ENCODE data around the gene PIPOX. TPM values are rescaled to one million over a fixed set of nuclear protein-coding genes. Genes with fewer than 3 reads are reported as not detected.
"Not testable (repeated sequence)": the region's sequence is repeated elsewhere in the genome, so short reads cannot be mapped to it uniquely, and the experiment has no call there.

The PIPOX gene
- total RNA-seq, 1 experiment from 2014 or later, result 96.8 TPM

DNA sequence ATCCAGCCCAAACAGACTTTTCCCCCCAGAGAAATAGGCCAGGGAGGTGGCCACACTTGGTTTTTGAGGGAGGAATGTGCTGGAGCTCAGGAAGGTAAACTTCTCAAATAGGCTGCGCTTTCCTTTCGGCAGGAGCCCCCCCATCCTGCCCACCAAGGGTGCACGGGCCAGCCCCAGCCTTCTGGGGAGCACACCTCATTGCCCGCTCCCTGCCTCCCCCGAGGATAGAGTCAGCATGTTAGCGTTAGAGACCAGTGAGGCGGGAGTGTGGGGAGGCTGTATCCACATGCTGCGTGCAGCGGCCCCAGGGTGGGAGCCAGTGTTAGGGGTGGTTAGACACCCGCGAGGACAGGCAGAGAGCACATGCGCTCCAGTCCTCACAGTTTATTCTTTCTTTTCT, 42.3 kb downstream of the PIPOX start:
- H3K4me1 ChIP-seq, result peaks cover 6% of the 10 kb centered on the region; the same call in 1 of the 2 replicates
- peaks cover 84% of the 10 kb centered on the region for H3K36me3 ChIP-seq
- H3K9me3 ChIP-seq (replicated peaks), result no peaks in the 10 kb centered on the region
- H3K4me3 ChIP-seq, result no peak overlapping the region
- no peak for DNase-seq
- no peak overlapping the region for H3K27ac ChIP-seq
- H3K27me3 ChIP-seq, result no peaks in the 10 kb centered on the region

DNA sequence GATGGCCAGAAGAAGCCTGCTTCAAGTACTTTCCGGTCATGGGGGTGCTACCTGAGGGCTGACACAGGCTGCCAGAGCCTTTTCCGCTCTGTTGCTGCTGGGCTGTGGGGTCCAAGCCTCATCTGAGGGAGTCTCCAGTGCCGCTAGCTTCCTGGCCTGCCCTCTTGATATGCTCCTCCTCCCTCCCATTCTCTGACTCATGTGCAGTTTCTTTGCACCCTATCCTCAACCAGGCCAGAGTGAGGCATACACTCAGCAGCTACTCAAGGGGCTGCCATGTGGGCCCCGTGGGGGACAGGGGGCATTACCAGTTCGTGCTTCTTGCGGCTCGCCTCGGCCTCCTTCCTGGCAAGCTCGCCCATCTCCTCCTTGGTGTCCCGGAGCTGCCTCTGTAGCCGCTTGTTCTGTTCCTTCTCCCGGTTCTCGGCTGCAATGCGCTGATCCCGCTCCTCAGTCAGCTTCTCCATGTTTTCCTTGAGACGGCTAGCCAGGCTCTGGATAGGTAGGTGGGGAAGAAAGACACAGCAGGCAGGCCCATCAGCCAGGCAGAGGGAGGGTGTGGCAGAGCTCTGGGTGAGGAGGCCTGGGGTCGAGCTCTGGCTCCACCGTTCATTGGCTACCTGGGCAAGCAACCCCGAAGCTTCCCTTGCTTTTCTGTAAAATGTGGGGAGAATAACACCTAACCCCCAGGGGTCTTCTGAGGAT, 43.8 kb downstream of the PIPOX start:
- Histone ChIP-seq H3K36me3 (peaks cover 82% of the 10 kb centered on the region), H3K4me1 (peaks cover 18% of the 10 kb centered on the region), H3K9me3 (replicated peaks) (no peaks in the 10 kb centered on the region), H3K27ac (no peak overlapping the region), H3K27me3 (no peaks in the 10 kb centered on the region), H3K4me3 (no peak overlapping the region)
- DNase-seq, result no peak

DNA sequence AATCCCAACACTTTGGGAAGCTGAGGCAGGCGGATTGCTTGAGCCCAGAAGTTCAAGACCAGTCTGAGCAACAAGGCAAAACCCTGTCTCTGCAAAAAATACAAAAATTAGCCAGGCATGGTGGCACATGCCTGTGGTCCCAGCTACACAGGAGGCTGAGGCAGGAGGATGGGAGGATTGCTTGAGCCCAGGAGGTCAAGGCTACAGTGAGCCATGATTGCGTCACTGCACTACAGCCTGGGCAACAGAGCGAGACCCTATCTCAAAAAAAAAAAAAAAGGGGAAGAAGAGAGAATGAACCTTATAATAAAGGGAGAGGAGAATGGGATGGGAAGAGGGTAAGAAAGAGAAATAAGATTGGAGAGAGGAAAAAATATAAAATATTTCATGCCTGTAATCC, 45.8 kb downstream of the PIPOX start:
- not testable (repeated sequence) for H3K27ac ChIP-seq
- Histone ChIP-seq H3K36me3 (peaks cover 80% of the 10 kb centered on the region), H3K4me1 (peaks cover 29% of the 10 kb centered on the region)

DNA sequence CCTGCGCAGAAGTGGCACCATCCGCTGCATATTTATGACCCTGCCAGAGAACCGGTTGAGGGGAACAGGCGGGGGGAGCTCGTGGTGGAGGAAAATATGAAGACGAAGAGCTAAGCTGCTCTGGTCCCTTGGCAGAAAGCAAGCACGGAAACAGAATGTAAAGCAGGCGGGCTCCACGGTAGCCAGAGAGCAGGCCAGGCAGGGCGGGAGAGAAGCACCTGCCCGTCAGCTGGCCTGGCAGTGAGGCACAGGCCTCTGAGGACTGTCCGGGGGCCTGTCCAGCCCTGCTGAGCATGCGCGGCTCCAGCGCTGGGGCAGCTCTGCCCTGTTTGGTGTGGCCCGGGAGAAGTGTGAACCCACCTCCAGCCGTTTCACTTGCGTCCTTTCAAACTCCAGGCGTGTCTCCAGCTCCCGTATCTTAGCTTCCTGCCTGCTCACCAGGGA, 46.7 kb downstream of the PIPOX start:
- H3K9me3 ChIP-seq (replicated peaks), result no peaks in the 10 kb centered on the region
- no peaks in the 10 kb centered on the region for H3K27me3 ChIP-seq
- no peak for DNase-seq
- no peak overlapping the region for H3K4me3 ChIP-seq
- H3K36me3 ChIP-seq, result peaks cover 79% of the 10 kb centered on the region
- no peak overlapping the region for H3K27ac ChIP-seq
- H3K4me1 ChIP-seq, result peaks cover 29% of the 10 kb centered on the region

More for the DNA sequence above, 45.8 kb downstream of the PIPOX start:
- not testable (repeated sequence) for H3K27me3 ChIP-seq; DNase-seq; H3K9me3 ChIP-seq (replicated peaks); H3K4me3 ChIP-seq

DNA sequence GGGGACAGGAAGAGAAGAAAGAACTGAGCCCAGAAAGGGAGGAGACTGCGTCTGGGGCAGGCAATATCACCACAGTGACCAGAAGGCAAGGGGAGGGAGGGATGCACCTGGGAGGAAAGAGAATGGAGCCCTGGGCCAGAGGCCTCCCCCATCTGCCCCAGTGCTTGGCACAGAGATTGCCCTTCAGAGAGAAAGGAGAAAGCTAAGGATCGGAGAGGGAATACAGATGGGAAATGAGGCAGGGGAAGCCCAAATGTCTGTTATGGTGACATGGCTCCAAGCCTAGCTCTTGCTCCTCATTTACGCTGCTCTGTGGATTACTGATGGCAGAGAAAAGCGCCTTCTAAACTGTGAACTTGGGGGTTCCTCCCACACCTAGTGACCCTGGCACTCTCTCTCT, 47.2 kb downstream of the PIPOX start:
- H3K4me1 ChIP-seq, result peaks cover 25% of the 10 kb centered on the region
- H3K27me3 ChIP-seq, result no peaks in the 10 kb centered on the region
- no peak for DNase-seq
- no peaks in the 10 kb centered on the region for H3K9me3 ChIP-seq (replicated peaks)
- no peak overlapping the region for H3K27ac ChIP-seq
- H3K36me3 ChIP-seq, result peaks cover 80% of the 10 kb centered on the region
- no peak overlapping the region for H3K4me3 ChIP-seq

DNA sequence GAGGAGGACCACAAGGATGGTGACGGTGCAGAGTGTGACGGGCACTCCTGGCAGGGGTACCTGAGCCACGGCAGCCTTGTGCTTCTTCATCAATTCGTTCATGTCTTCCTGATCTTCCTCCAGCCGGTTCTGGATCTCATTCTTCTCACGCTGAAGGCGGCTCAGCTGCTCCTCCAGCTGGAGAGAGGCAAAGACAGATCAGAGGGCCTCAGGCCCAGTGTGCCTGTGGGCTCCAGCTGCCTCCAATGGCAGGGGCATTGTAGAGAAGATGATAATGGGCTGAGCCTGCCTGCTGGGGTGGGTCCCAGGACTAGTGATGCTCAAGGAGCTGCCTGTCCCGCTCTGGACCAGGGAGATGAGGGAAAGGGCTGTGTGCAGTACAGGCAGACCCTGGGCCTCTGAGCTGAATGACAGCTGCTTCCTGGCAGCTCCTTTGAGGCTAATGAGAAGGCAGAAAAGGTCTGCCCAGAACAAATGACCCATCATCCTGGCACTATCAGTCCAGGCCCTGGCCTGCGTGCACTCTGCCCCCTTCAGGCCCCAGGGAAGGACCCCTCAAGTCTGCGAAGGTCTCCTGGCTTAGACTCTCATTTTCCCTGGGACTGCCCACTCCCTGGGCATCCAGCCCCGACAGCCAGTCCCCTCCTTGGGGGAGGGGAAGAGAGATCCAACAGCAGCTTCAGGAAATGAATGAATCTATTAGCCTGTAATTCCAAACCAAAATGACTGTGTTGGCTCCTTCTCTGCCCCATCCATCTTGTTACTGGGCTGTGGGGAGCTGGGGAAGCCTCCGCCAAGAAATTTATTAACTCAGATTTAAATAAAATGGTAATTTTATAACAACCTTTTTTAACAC, 48.0 kb downstream of the PIPOX start:
- Histone ChIP-seq H3K27me3 (no peaks in the 10 kb centered on the region), H3K27ac (peak overlapping the region; percentile 74), H3K9me3 (replicated peaks) (no peaks in the 10 kb centered on the region), H3K4me1 (peaks cover 23% of the 10 kb centered on the region), H3K36me3 (peaks cover 76% of the 10 kb centered on the region), H3K4me3 (no peak overlapping the region)
- DNase-seq, result peak; percentile 59 to 72

DNA sequence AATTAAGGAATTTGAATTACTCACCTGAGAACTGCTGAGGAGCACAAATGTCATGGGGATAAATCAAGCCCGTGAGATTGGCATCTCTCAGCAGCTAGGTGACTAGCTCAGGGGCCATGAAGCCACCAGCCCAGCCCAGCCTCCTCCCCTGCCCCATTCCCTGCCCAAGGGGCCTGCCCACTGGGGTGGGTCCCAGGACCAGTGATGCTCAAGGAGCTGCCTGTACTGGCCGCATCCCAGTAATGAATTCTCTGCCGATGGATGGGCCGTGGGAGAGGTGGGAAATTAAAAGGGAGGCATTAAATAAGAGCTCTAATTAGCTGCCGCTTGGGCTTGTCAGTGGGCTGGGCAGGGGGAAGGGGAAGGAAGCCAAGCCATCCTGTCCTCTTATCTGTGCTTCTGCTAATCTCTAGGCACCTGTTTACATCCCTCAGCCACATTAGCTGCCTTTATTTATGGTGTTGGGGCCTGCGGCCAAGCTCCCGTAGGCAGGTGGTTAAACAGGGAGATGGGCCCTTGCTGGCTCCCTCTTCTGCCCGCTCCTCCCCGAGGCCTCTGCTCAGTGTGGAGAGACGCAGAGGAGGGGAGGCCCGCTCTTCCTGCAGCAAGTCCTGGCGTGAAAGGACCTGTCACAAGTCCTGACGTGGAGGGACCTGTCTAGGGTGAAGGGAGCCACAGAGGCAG, 48.8 kb downstream of the PIPOX start:
- Histone ChIP-seq H3K36me3 (peaks cover 73% of the 10 kb centered on the region), H3K27ac (peak overlapping the region; percentile 74), H3K27me3 (no peaks in the 10 kb centered on the region), H3K4me3 (no peak overlapping the region), H3K9me3 (replicated peaks) (no peaks in the 10 kb centered on the region), H3K4me1 (peaks cover 23% of the 10 kb centered on the region)
- peak; percentile 93 to 98 for DNase-seq

DNA sequence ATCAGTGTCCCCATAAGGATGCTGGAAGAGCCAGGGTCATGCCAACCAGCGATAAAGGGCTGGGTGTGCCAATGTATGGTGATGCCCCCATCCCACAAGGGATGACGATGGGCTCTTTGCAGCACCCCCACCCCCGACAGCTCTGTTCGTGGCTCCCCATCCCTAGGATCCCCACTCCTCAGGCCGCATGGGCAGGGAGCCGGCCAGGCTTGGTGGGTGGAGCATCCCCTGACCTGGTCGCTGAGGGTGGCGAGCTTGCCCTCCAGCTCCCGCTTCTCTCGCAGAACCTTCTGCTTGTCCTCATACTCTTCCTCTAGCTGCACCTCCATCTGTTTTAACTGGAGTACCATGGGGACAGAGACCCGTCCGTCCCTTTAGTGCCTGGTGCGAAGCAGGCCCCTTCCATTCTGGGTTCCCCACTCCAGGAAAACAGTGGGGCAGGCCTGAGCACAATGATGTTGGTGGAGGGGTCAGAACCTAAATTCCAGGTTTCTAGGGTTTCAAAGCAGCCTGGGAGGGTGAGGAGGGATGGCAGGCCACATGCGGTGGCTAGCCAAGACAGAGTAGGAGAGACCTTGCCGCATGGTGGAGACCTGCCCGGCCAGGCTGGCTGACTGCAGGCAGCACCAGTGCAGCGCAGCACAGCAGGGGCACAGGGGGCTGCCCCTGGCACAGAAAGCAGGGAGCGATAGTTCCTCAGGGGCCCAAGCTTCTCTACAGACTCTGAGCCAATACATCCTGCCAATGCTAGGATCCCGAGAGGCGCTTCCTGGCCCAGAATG, 50.3 kb downstream of the PIPOX start:
- H3K27me3 ChIP-seq, result no peaks in the 10 kb centered on the region
- H3K36me3 ChIP-seq, result peaks cover 74% of the 10 kb centered on the region
- H3K4me3 ChIP-seq, result no peak overlapping the region
- H3K27ac ChIP-seq, result no peak overlapping the region
- H3K9me3 ChIP-seq (replicated peaks), result no peaks in the 10 kb centered on the region
- DNase-seq, result no peak
- H3K4me1 ChIP-seq, result peaks cover 23% of the 10 kb centered on the region

DNA sequence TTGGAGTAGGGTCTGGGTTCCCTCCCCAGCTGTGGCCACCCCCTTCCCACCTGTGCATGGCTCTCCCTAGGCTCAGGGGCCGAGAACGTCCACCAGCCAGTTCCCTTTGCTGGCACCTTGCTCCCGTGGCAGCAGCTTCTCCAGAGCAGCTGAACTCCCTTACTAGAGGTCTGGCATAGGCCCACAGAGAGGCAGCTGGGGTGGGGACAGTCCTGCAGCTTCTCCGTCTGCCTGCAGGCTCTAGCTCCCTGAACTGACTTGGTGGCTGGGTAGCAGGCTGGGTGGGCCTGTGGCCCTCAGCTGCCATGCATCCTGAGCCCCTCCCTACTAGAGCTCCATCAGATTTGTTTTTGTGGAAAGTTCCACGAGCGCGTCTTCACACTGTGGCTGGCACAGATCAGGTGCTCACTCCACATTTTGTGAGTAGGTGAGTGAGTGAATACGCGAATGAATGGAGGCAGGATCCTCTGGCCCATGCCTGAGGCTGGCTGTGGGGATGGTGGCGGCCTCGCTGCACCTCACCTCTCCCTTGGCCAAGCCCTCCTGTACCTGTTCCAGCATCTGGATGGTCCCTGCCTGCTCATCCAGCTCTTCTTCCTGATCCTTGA, 51.3 kb downstream of the PIPOX start:
- H3K27me3 ChIP-seq, result no peaks in the 10 kb centered on the region
- H3K27ac ChIP-seq, result no peak overlapping the region
- no peak overlapping the region for H3K4me3 ChIP-seq
- no peak for DNase-seq
- H3K36me3 ChIP-seq, result peaks cover 76% of the 10 kb centered on the region
- H3K4me1 ChIP-seq, result peaks cover 23% of the 10 kb centered on the region
- H3K9me3 ChIP-seq (replicated peaks), result no peaks in the 10 kb centered on the region

DNA sequence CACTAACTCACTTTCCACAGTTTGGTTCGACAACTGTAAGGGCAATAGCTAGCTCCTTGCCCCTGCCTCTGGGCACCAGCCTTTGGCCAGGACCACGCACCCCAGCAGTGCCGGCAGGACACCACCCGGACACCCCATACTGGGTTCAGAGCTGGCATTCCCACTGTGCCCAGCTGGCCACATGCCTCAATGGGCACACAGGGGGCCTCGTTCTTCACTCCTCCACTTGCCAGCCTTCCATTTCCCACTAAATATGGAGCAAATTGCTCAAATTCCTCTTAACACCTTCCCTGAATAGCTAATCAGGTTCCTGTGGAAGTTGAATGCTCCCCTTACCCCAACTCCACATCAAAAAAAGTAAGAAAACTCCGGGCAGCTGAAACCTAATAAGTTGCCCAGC, 52.5 kb downstream of the PIPOX start:
- H3K4me1 ChIP-seq, result peaks cover 23% of the 10 kb centered on the region
- no peaks in the 10 kb centered on the region for H3K9me3 ChIP-seq (replicated peaks)
- H3K27ac ChIP-seq, result no peak overlapping the region
- peaks cover 65% of the 10 kb centered on the region for H3K36me3 ChIP-seq
- DNase-seq, result no peak
- no peaks in the 10 kb centered on the region for H3K27me3 ChIP-seq
- H3K4me3 ChIP-seq, result no peak overlapping the region

DNA sequence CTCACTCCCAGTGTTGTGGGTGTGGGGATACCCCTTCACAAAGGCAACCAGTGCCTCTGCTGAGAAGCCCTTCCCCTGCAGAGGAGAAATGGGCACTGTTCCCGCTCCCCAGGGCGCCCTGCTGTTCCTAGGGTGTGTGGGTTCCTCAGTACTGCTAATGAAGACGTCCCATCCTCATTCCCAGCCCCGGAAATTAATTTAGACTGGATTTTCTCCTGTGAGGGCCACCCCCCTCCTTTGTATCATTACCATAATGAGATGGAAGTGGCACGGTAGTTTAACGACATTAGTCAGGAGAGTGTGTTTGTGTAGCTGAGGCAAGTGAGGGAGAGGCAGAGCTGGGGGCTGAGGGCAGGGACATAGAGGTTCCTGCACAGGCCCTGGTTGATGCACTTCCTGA, 53.2 kb downstream of the PIPOX start:
- no peak for DNase-seq
- H3K27me3 ChIP-seq, result no peaks in the 10 kb centered on the region
- peaks cover 63% of the 10 kb centered on the region for H3K36me3 ChIP-seq
- peaks cover 18% of the 10 kb centered on the region for H3K4me1 ChIP-seq
- no peaks in the 10 kb centered on the region for H3K9me3 ChIP-seq (replicated peaks)
- H3K27ac ChIP-seq, result no peak overlapping the region
- H3K4me3 ChIP-seq, result no peak overlapping the region

DNA sequence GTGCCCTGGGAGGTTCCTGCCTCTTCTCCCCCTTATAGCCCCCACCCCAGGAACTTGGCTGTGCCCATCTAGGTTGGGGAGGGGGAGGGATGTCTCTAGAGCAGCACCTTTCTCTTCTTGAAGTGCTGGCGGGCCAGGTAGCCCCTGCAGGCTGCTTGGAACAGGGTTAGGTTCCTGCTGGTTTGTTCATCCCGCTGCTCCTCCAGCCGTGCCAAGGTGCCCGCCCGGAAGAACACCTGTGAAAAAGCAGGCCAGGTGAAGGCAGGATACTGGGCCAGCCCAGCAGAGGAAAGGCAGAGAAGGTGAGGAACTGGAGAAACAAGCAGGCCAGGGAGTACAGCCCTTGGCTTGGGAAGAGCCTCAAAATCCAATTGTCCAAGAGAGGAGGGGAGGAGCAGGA, 56.6 kb downstream of the PIPOX start:
- Histone ChIP-seq H3K4me3 (no peak overlapping the region), H3K4me1 (peaks cover 19% of the 10 kb centered on the region), H3K9me3 (replicated peaks) (no peaks in the 10 kb centered on the region), H3K27me3 (no peaks in the 10 kb centered on the region), H3K27ac (no peak overlapping the region), H3K36me3 (peaks cover 67% of the 10 kb centered on the region)
- no peak for DNase-seq

DNA sequence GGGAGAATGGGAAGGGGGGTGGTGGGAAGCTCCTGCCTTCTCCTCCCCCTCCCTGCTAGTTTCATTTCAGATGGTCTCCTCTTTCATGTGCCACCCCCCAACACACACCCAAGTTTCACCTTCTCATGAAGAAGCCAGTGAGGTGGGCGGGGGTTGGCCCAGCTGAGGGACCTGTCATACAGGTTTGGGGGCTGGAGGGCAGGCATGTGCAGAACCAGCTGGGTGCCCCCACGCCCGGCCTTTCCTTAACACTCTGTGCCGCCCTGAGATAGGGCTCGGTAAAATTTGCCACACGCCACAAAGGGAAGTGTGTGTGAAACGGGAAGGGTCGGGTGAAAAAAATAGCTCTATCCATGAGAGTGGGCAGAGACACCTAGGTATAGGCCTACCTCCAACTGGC, 57.4 kb downstream of the PIPOX start:
- H3K9me3 ChIP-seq (replicated peaks), result no peaks in the 10 kb centered on the region
- DNase-seq, result no peak
- H3K4me3 ChIP-seq, result no peak overlapping the region
- no peak overlapping the region for H3K27ac ChIP-seq
- peaks cover 19% of the 10 kb centered on the region for H3K4me1 ChIP-seq
- no peaks in the 10 kb centered on the region for H3K27me3 ChIP-seq
- peaks cover 64% of the 10 kb centered on the region for H3K36me3 ChIP-seq

DNA sequence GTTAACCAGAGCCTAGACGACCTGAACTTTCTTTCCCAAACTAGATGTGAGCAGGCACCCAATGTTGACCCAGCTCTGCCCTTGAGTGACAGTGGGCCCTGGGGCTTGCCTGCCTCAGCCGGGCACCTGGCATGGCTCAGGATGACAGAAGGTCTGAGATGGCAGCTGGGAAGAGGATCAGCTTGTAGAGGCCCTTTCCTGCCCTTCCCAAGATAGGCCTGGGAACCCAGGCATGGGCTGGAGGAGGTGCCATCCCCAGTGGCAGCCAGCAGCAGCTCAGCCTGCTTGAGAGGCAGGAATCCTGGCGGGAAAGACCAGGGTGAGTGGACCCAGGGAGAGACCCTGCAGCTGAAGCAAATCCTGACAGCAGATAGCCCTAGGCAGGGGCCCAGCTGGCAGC, 59.1 kb downstream of the PIPOX start:
- Histone ChIP-seq H3K4me3 (no peak overlapping the region), H3K9me3 (replicated peaks) (no peaks in the 10 kb centered on the region), H3K27me3 (no peaks in the 10 kb centered on the region), H3K36me3 (peaks cover 72% of the 10 kb centered on the region), H3K4me1 (peaks cover 19% of the 10 kb centered on the region), H3K27ac (peak overlapping the region; percentile 23)
- peak; percentile 40 to 49 for DNase-seq
